ENCODE data around the gene MOB3A. TPM values are rescaled to one million over a fixed set of nuclear protein-coding genes. Genes with fewer than 3 reads are reported as not detected.

MOB3A gene
- total and polyA plus RNA-seq, 2 experiments from 2014 or later: 2.9 to 5.9 TPM

- Histone ChIP-seq H3F3A (replicated peaks; ENCODE audit: low read depth) (peaks cover 13% of the 10 kb centered on the region; the same call in 1 of the 2 replicates), H3K9me2 (ENCODE audit: insufficient read depth) (no peaks in the 10 kb centered on the region), H2AFZ (peak overlapping the region; percentile 52; the same call in 1 of the 2 replicates), H3K36me3 (ENCODE audit: insufficient read depth) (no peaks in the 10 kb centered on the region), H4K20me1 (replicated peaks; ENCODE audit: insufficient read depth) (no peaks in the 10 kb centered on the region), H3K4me1 (ENCODE audit: insufficient read depth) (peaks cover 21% of the 10 kb centered on the region), H3K79me2 (replicated peaks; ENCODE audit: insufficient read depth) (no peaks in the 10 kb centered on the region), H3K27ac (ENCODE audit: low read depth) (peak overlapping the region; percentile 84; the same call in 1 of the 2 replicates), H3K4me3 (peak overlapping the region; percentile 83), H3K4me2 (peak overlapping the region; percentile 98), H3K27me3 (ENCODE audit: insufficient read depth) (no peaks in the 10 kb centered on the region)
- Mint-ChIP-seq H3K4me3 (peak overlapping the region; percentile 84), H3K9me3 (no peaks in the 10 kb centered on the region), H3K36me3 (ENCODE audit: low read depth) (no peaks in the 10 kb centered on the region; the same call in 2 of the 3 replicates), H3K4me1 (peaks cover 24% of the 10 kb centered on the region), H3K27ac (peak overlapping the region; percentile 96), H3K27me3 (ENCODE audit: insufficient read depth, low read depth, poor library complexity) (peaks cover 8% of the 10 kb centered on the region)
- DNase-seq (ENCODE audit: low spot score) (peak; percentile 74), ATAC-seq (peak; percentile 51)
- TF ChIP-seq POLR2AphosphoS5 (IDR thresholded peaks at IDR 0.05; ENCODE audit: low read depth) (peak; percentile 10; the same call in 1 of the 2 replicates), JUNB (IDR thresholded peaks at IDR 0.05; ENCODE audit: unreplicated experiment) (no peak), NANOG (IDR thresholded peaks at IDR 0.05; ENCODE audit: borderline replicate concordance) (no peak)
These were observed 35.1 kb downstream of the MOB3A start for GRCh38 chr19:2060884-2061494.

GRCh38 chr19:2059422-2060201, 36.5 kb downstream of the MOB3A start:
- peak overlapping the region; percentile 96 for H3K27ac Mint-ChIP-seq
- no peak for DNase-seq (ENCODE audit: low spot score)
- TF ChIP-seq REST (IDR thresholded peaks at IDR 0.05; ENCODE audit: unreplicated experiment) (no peak), ZNF462 (CRISPR knock-in tag; IDR thresholded peaks at IDR 0.05) (no peak), POLR2AphosphoS5 (IDR thresholded peaks at IDR 0.05; ENCODE audit: low read depth) (no peak; the same call in 1 of the 2 replicates), CREB1 (CRISPR knock-in tag; IDR thresholded peaks at IDR 0.05; ENCODE audit: low read depth) (no peak), CTCF (conservative IDR thresholded peaks at IDR 0.05; ENCODE audit: low read depth in 2 of 2) (no peak)

More at GRCh38 chr19:2059422-2060201, 36.5 kb downstream of the MOB3A start:
- ATAC-seq: no peak
- Mint-ChIP-seq H3K4me1 (peaks cover 29% of the 10 kb centered on the region), H3K4me3 (peak overlapping the region; percentile 84), H3K9me3 (no peaks in the 10 kb centered on the region), H3K27me3 (ENCODE audit: insufficient read depth, low read depth, poor library complexity) (peaks cover 8% of the 10 kb centered on the region), H3K36me3 (ENCODE audit: low read depth) (no peaks in the 10 kb centered on the region; the same call in 2 of the 3 replicates)
- Histone ChIP-seq H3K79me2 (replicated peaks; ENCODE audit: insufficient read depth) (no peaks in the 10 kb centered on the region), H3K36me3 (ENCODE audit: insufficient read depth) (no peaks in the 10 kb centered on the region), H3K4me3 (0 out of 2 replicates have a peak overlapping the region, but pooled peaks have one; percentile 83), H3K27me3 (ENCODE audit: insufficient read depth) (no peaks in the 10 kb centered on the region), H3K4me1 (ENCODE audit: insufficient read depth) (peaks cover 21% of the 10 kb centered on the region), H2AFZ (no peak overlapping the region), H3F3A (replicated peaks; ENCODE audit: low read depth) (peaks cover 13% of the 10 kb centered on the region; the same call in 1 of the 2 replicates), H4K20me1 (replicated peaks; ENCODE audit: insufficient read depth) (no peaks in the 10 kb centered on the region), H3K9me2 (ENCODE audit: insufficient read depth) (no peaks in the 10 kb centered on the region), H3K4me2 (peak overlapping the region; percentile 98; the same call in 1 of the 2 replicates), H3K27ac (ENCODE audit: low read depth) (peak overlapping the region; percentile 84; the same call in 1 of the 2 replicates)
